Stimulated activated CD4-positive, alpha-beta T cell treated with anti-CD3 and anti-CD28 coated beads, Interleukin-4, amount 100 ng/mL, for 48 hours (primary cell): ENCODE results near the gene WDR11.

Source experiments
- DNase-seq, 2 donors: peaks; one replicate each; pipeline ENCODE4 v3.0.0-alpha.2; 2020; ENCODE audit warnings: low read depth in 2 of 2

Gene WDR11

GRCh38 chr10:120945801-120946302 lies 94.7 kb downstream of the WDR11 start:
- no peak for DNase-seq

GRCh38 chr10:120946497-120946896 lies 95.3 kb downstream of the WDR11 start:
- DNase-seq: no peak

GRCh38 chr10:120948889-120949608 lies 97.9 kb downstream of the WDR11 start:
- peak; percentile 49 to 67 for DNase-seq

- no peak for DNase-seq
Measured at GRCh38 chr10:120949609-120950031, 98.5 kb downstream of the WDR11 start.

GRCh38 chr10:120950051-120950561 lies 98.9 kb downstream of the WDR11 start:
- no peak for DNase-seq

GRCh38 chr10:120951288-120951687 lies 100.1 kb downstream of the WDR11 start:
- no peak for DNase-seq

- DNase-seq: no peak
Measured at GRCh38 chr10:120953897-120954296, 102.7 kb downstream of the WDR11 start.
